Measurements from ENCODE around the gene POTEF. TPM values are rescaled to one million over a fixed set of nuclear protein-coding genes. Genes with fewer than 3 reads are reported as not detected.
"Not testable (repeated sequence)": the region's sequence is repeated elsewhere in the genome, so short reads cannot be mapped to it uniquely, and the experiment has no call there.

POTEF gene
- total and polyA plus RNA-seq, 2 donors (not counting 3 experiments of a cell fraction or from before 2014, with no cell fraction given), result 0.04 TPM; not detected in 1

- TF ChIP-seq FOS (IDR thresholded peaks at IDR 0.05; ENCODE audit: borderline replicate concordance, insufficient read depth, low read length) (no peak), JUN (IDR thresholded peaks at IDR 0.05; ENCODE audit: borderline replicate concordance, insufficient read depth, insufficient read length, low read depth) (no peak), GATA2 (IDR thresholded peaks at IDR 0.05; ENCODE audit: insufficient read depth, insufficient read length, low read depth, low read length) (no peak), POLR2AphosphoS5 (IDR thresholded peaks at IDR 0.05; ENCODE audit: insufficient read depth, low read depth, low read length) (no peak), MAX (IDR thresholded peaks at IDR 0.05; ENCODE audit: insufficient read depth, insufficient read length) (no peak), CTCF (IDR thresholded peaks at IDR 0.05; ENCODE audit: extremely low read depth in 1 of 2, insufficient read depth in 1 of 2, low read depth in 1 of 2, low read length in 2 of 2) (no peak), EZH2 (IDR thresholded peaks at IDR 0.05; ENCODE audit: borderline replicate concordance, low read depth, low read length, severe bottlenecking) (no peak), MYC (IDR thresholded peaks at IDR 0.05; ENCODE audit: low read depth, low read length) (no peak), POLR2A (IDR thresholded peaks at IDR 0.05; ENCODE audit: low read depth, low read length) (no peak)
- dilution Hi-C loops (cut with MboI; ENCODE audit: extremely low pct_ligation_motif_present, low sequenced_read_pairs) (no loop called here), intact Hi-C loops (cut with micrococcal nuclease) (no loop called here)
- no peak overlapping the region for H3K9ac ChIP-seq (replicated peaks; ENCODE audit: extremely low read depth, insufficient read depth, low read length)
- DNase-seq (ENCODE audit: low read depth, low spot score) (no peak), FAIRE-seq (no peak)
- H4K20me1 ChIP-seq (replicated peaks; ENCODE audit: control insufficient read depth, extremely low read depth, insufficient read depth, low read length), result no peaks in the 10 kb centered on the region
- BruUV-seq (replicated peaks), result no TSS peak
- no peak overlapping the region for H3K27ac ChIP-seq (ENCODE audit: insufficient read depth, low read depth, low read length)
- no peaks in the 10 kb centered on the region for H3K9me1 ChIP-seq (replicated peaks; ENCODE audit: control insufficient read depth, extremely low read depth, insufficient read depth, low read length)
- H3K9me3 ChIP-seq (replicated peaks; ENCODE audit: control insufficient read depth, insufficient read depth, low read length), result no peaks in the 10 kb centered on the region
- POLR2A ChIA-PET, result no interaction called here
- H3K4me3 ChIP-seq (replicated peaks in 1 of 3; ENCODE audit: insufficient read depth in 1 of 3, low read depth in 1 of 3, low read length in 3 of 3), result no peak overlapping the region
- CTCF ChIA-PET, result no interaction called here
- no peaks in the 10 kb centered on the region for H3K36me3 ChIP-seq (ENCODE audit: control insufficient read depth in 2 of 2, extremely low read depth in 1 of 2, insufficient read depth in 2 of 2, low read length in 2 of 2)
- H2AFZ ChIP-seq (ENCODE audit: low read depth, low read length), result no peak overlapping the region
- H3K4me2 ChIP-seq (ENCODE audit: insufficient read depth, low read length), result no peak overlapping the region
- no peaks in the 10 kb centered on the region for H3K27me3 ChIP-seq (ENCODE audit: control insufficient read depth in 2 of 2, insufficient read depth in 2 of 2, low read length in 2 of 2)
- H3K4me1 ChIP-seq (ENCODE audit: control insufficient read depth, extremely low read depth, insufficient read depth, low read length), result no peaks in the 10 kb centered on the region
- no peaks in the 10 kb centered on the region for H3K79me2 ChIP-seq (ENCODE audit: control insufficient read depth, insufficient read depth, low read length)
Measured at GRCh38 chr2:130135692-130136541, 6.9 kb upstream of the POTEF start.

- H3K36me3 ChIP-seq (ENCODE audit: control insufficient read depth in 2 of 2, extremely low read depth in 1 of 2, insufficient read depth in 2 of 2, low read length in 2 of 2); H3K9me1 ChIP-seq (replicated peaks; ENCODE audit: control insufficient read depth, extremely low read depth, insufficient read depth, low read length); CTCF ChIA-PET; BruUV-seq (replicated peaks); H3K27me3 ChIP-seq (ENCODE audit: control insufficient read depth in 2 of 2, insufficient read depth in 2 of 2, low read length in 2 of 2); intact Hi-C loops (cut with micrococcal nuclease); FAIRE-seq; H3K4me2 ChIP-seq (ENCODE audit: insufficient read depth, low read length); H3K9me3 ChIP-seq (replicated peaks; ENCODE audit: control insufficient read depth, insufficient read depth, low read length); POLR2A ChIA-PET; H3K4me3 ChIP-seq (replicated peaks in 1 of 3; ENCODE audit: insufficient read depth in 1 of 3, low read depth in 1 of 3, low read length in 3 of 3); H3K4me1 ChIP-seq (ENCODE audit: control insufficient read depth, extremely low read depth, insufficient read depth, low read length); H2AFZ ChIP-seq (ENCODE audit: low read depth, low read length); H3K9ac ChIP-seq (replicated peaks; ENCODE audit: extremely low read depth, insufficient read depth, low read length); dilution Hi-C loops (cut with MboI; ENCODE audit: extremely low pct_ligation_motif_present, low sequenced_read_pairs); H3K27ac ChIP-seq (ENCODE audit: insufficient read depth, low read depth, low read length); H3K79me2 ChIP-seq (ENCODE audit: control insufficient read depth, insufficient read depth, low read length); H4K20me1 ChIP-seq (replicated peaks; ENCODE audit: control insufficient read depth, extremely low read depth, insufficient read depth, low read length); DNase-seq (ENCODE audit: low read depth, low spot score): not testable (repeated sequence)
Measured at GRCh38 chr2:130128464-130128863, 558 bp downstream of the POTEF start.
